ENCODE measurements around the gene MOB3A. TPM values are rescaled to one million over a fixed set of nuclear protein-coding genes. Genes with fewer than 3 reads are reported as not detected.

Gene MOB3A
- total and polyA plus RNA-seq, 10 of the 15 experiments (the other 5 are each of a cell fraction or from before 2014, with no cell fraction given) = 7.5 to 229 (median 79.4) TPM

DNA sequence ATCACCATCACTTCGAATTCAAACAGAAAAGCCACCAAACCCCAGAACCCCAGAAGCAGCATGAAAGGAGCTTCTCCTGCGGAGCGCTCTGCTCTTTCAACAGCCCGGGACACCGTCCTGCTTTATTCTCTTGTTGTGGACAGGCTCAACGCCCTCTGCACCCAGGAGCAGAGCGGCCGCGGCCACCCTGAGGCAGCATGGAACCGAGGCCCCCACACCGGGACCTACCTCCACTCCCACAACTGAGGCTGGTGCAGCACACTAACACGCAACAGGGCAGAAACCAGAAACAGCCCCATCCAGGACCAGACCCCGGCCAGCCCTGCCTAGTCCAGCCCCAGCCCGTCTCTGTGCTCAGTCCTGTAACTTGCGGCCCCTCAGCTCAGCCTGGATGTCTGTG is 48.1 kb upstream of the MOB3A start:
- 89% methylated on average over 15 of the region's 15 CpGs for WGBS (ENCODE audit: insufficient coverage, insufficient replicate concordance, low lambda C conversion rate, missing lambda C conversion rate)
- no peak for FAIRE-seq
- CTCF ChIA-PET = interaction anchor here (0.7 kb wide), 1 partner anchor 493 kb away, joined by 3 read pairs; no protein-coding TSS in a partner anchor
- TF ChIP-seq IKZF2 (IDR thresholded peaks at IDR 0.05) (no peak), BCL3 (IDR thresholded peaks at IDR 0.05; ENCODE audit: borderline replicate concordance, insufficient read depth, low read depth, low read length, poor library complexity, severe bottlenecking) (peak; percentile 40)
- Histone ChIP-seq H4K20me1 (ENCODE audit: control insufficient read depth, insufficient read depth) (peaks cover 6% of the 10 kb centered on the region; the same call in 1 of the 2 replicates), H3K4me2 (ENCODE audit: control insufficient read depth, insufficient read depth) (no peak overlapping the region), H3K9me3 (replicated peaks; ENCODE audit: control insufficient read depth, insufficient read depth, low read length) (no peaks in the 10 kb centered on the region), H3K4me3 (no peak overlapping the region), H3K27ac (ENCODE audit: control insufficient read depth, insufficient read depth) (no peak overlapping the region), H3K36me3 (ENCODE audit: control insufficient read depth in 2 of 2, insufficient read depth in 2 of 2, low read length in 1 of 2) (peaks cover 11% of the 10 kb centered on the region in 2 experiments; a peak in 3 of 4 replicates), H3K4me1 (ENCODE audit: control insufficient read depth, insufficient read depth, low read length) (peaks cover 18% of the 10 kb centered on the region), H3K79me2 (ENCODE audit: control insufficient read depth, insufficient read depth, low read length) (peaks cover 82% of the 10 kb centered on the region), H3K9ac (ENCODE audit: control insufficient read depth, insufficient read depth, low read length) (no peak overlapping the region), H2AFZ (ENCODE audit: control insufficient read depth, low read depth, low read length) (no peak overlapping the region), H3K27me3 (replicated peaks in 1 of 2; ENCODE audit: control insufficient read depth in 2 of 2, insufficient read depth in 2 of 2, low read length in 1 of 2) (no peaks in the 10 kb centered on the region)
- POLR2A ChIA-PET = no interaction called here
- ATAC-seq = no peak
- no peak for DNase-seq (ENCODE audit: low read depth, low spot score)
- RAD21 ChIA-PET (ENCODE audit: unreplicated experiment) = no interaction called here
- intact Hi-C loops (cut with micrococcal nuclease; ENCODE audit: unreplicated experiment) (no loop called here), in situ Hi-C loops (cut with MboI) (no loop called here)
- BruUV-seq (replicated peaks) = no TSS peak
- SMC1A ChIA-PET (ENCODE audit: uncharacterized antibody, unreplicated experiment) = no interaction called here

- DNase-seq (ENCODE audit: low read depth, low spot score) = no peak
- Histone ChIP-seq H3K36me3 (ENCODE audit: control insufficient read depth in 2 of 2, insufficient read depth in 2 of 2, low read length in 1 of 2) (peaks cover 17 to 21% of the 10 kb centered on the region in 2 experiments), H3K27me3 (replicated peaks in 1 of 2; ENCODE audit: control insufficient read depth in 2 of 2, insufficient read depth in 2 of 2, low read length in 1 of 2) (no peaks in the 10 kb centered on the region), H3K9ac (ENCODE audit: control insufficient read depth, insufficient read depth, low read length) (no peak overlapping the region), H3K4me1 (ENCODE audit: control insufficient read depth, insufficient read depth, low read length) (peaks cover 10% of the 10 kb centered on the region), H3K4me3 (no peak overlapping the region), H3K4me2 (ENCODE audit: control insufficient read depth, insufficient read depth) (no peak overlapping the region), H2AFZ (ENCODE audit: control insufficient read depth, low read depth, low read length) (no peak overlapping the region), H4K20me1 (ENCODE audit: control insufficient read depth, insufficient read depth) (peaks cover 6% of the 10 kb centered on the region; the same call in 1 of the 2 replicates), H3K79me2 (ENCODE audit: control insufficient read depth, insufficient read depth, low read length) (peaks cover 64% of the 10 kb centered on the region), H3K27ac (ENCODE audit: control insufficient read depth, insufficient read depth) (no peak overlapping the region), H3K9me3 (replicated peaks; ENCODE audit: control insufficient read depth, insufficient read depth, low read length) (no peaks in the 10 kb centered on the region)
- ChIA-PET POLR2A (interaction anchor here (0.7 kb wide), 1 partner anchor 26 kb away, joined by 7 read pairs; no protein-coding TSS in a partner anchor), RAD21 (ENCODE audit: unreplicated experiment) (no interaction called here), CTCF (no interaction called here), SMC1A (ENCODE audit: uncharacterized antibody, unreplicated experiment) (interaction anchor here (0.7 to 1.3 kb wide), 3 partner anchors 10 to 406 kb away, joined by 3 read pairs; partner anchors contain the start of gene AP3D1)
- BruUV-seq (replicated peaks) = no TSS peak
- ATAC-seq = no peak
- 97% methylated on average over 15 of the region's 15 CpGs for WGBS (ENCODE audit: insufficient coverage, insufficient replicate concordance, low lambda C conversion rate, missing lambda C conversion rate)
- in situ Hi-C loops (cut with MboI) (no loop called here), intact Hi-C loops (cut with micrococcal nuclease; ENCODE audit: unreplicated experiment) (no loop called here)
- no peak for FAIRE-seq
- TF ChIP-seq SIX5 (IDR thresholded peaks at IDR 0.05; ENCODE audit: low read depth, low read length, severe bottlenecking) = no peak
- no peak for TF ChIP-seq SMAD1 (IDR thresholded peaks at IDR 0.05; ENCODE audit: low read depth, partially characterized antibody)
- TF ChIP-seq RB1 (IDR thresholded peaks at IDR 0.05; ENCODE audit: borderline replicate concordance) = no peak
- no peak for TF ChIP-seq ETV6 (conservative IDR thresholded peaks at IDR 0.05 in 1 of 2, IDR thresholded peaks at IDR 0.05 in 1 of 2; ENCODE audit: borderline replicate concordance in 1 of 2, low read depth in 1 of 2)
- no peak for TF ChIP-seq RELB (IDR thresholded peaks at IDR 0.05; ENCODE audit: low read depth)
- TF ChIP-seq RAD21 (IDR thresholded peaks at IDR 0.05; ENCODE audit: insufficient read depth, low read depth, low read length) = no peak
- TF ChIP-seq, protein P1, sequence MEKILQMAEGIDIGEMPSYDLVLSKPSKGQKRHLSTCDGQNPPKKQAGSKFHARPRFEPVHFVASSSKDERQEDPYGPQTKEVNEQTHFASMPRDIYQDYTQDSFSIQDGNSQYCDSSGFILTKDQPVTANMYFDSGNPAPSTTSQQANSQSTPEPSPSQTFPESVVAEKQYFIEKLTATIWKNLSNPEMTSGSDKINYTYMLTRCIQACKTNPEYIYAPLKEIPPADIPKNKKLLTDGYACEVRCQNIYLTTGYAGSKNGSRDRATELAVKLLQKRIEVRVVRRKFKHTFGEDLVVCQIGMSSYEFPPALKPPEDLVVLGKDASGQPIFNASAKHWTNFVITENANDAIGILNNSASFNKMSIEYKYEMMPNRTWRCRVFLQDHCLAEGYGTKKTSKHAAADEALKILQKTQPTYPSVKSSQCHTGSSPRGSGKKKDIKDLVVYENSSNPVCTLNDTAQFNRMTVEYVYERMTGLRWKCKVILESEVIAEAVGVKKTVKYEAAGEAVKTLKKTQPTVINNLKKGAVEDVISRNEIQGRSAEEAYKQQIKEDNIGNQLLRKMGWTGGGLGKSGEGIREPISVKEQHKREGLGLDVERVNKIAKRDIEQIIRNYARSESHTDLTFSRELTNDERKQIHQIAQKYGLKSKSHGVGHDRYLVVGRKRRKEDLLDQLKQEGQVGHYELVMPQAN (conservative IDR thresholded peaks at IDR 0.05) = no peak
- no peak for TF ChIP-seq IKZF2 (IDR thresholded peaks at IDR 0.05)
Observed at GRCh38 chr19:2142173-2142829, 46.2 kb upstream of the MOB3A start.

Data from GM12878 (cell line).